ENCODE results near the gene GLT1D1. TPM values are rescaled to one million over a fixed set of nuclear protein-coding genes. Genes with fewer than 3 reads are reported as not detected.

GLT1D1 gene
- total RNA-seq, 1 donor from 2014 or later, result 5.3 TPM

DNA sequence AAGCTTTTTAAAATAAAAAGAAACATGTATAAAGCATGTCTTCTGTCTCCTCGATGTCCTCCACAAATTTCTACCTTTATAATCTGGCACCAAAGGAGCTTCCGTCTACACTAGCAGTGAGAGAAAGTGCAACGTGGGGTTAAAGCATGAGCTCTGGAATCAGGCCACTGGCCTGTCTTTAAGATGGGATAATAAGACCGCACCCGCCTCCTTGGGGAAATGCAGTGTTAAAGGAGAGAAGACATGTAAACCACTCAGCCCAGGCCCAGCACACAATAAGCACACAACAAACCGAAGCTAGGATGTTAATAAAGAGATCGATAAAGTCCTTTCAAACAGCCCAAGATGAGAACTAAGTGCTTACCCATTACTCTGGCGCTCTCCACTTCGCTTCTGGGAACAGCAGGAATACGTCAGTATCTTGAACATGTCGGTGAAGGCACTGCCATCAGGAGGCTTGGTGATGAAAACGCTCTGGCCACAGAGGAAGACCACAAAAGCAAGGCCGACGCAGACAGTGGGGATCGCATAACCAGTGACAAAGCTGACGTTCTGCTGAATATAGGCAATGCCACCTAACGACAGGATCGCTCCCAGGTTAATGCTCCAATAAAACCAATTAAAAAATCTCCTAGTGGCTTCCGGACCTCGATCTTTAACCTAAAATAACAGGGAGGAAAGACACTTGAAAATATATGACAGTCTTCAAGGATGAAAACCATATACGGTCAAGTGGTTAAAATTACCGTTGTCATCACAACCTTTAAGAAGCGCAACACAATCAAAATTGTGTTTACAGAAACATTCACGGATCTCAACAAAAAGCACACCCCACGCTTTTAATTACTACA is 38.6 kb upstream of the GLT1D1 start:
- Histone ChIP-seq H3K27ac (no peak overlapping the region), H3K27me3 (ENCODE audit: low read depth) (no peaks in the 10 kb centered on the region), H3K4me3 (no peak overlapping the region), H3K9me3 (no peaks in the 10 kb centered on the region), H3K4me1 (peaks cover 43% of the 10 kb centered on the region), H3K36me3 (peaks cover 26% of the 10 kb centered on the region)
- DNase-seq, result no peak
- TF ChIP-seq, protein P1, sequence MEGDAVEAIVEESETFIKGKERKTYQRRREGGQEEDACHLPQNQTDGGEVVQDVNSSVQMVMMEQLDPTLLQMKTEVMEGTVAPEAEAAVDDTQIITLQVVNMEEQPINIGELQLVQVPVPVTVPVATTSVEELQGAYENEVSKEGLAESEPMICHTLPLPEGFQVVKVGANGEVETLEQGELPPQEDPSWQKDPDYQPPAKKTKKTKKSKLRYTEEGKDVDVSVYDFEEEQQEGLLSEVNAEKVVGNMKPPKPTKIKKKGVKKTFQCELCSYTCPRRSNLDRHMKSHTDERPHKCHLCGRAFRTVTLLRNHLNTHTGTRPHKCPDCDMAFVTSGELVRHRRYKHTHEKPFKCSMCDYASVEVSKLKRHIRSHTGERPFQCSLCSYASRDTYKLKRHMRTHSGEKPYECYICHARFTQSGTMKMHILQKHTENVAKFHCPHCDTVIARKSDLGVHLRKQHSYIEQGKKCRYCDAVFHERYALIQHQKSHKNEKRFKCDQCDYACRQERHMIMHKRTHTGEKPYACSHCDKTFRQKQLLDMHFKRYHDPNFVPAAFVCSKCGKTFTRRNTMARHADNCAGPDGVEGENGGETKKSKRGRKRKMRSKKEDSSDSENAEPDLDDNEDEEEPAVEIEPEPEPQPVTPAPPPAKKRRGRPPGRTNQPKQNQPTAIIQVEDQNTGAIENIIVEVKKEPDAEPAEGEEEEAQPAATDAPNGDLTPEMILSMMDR (IDR thresholded peaks at IDR 0.05), result no peak
- no peak for ATAC-seq
- intact Hi-C loops (cut with DNase I), result no loop called here

DNA sequence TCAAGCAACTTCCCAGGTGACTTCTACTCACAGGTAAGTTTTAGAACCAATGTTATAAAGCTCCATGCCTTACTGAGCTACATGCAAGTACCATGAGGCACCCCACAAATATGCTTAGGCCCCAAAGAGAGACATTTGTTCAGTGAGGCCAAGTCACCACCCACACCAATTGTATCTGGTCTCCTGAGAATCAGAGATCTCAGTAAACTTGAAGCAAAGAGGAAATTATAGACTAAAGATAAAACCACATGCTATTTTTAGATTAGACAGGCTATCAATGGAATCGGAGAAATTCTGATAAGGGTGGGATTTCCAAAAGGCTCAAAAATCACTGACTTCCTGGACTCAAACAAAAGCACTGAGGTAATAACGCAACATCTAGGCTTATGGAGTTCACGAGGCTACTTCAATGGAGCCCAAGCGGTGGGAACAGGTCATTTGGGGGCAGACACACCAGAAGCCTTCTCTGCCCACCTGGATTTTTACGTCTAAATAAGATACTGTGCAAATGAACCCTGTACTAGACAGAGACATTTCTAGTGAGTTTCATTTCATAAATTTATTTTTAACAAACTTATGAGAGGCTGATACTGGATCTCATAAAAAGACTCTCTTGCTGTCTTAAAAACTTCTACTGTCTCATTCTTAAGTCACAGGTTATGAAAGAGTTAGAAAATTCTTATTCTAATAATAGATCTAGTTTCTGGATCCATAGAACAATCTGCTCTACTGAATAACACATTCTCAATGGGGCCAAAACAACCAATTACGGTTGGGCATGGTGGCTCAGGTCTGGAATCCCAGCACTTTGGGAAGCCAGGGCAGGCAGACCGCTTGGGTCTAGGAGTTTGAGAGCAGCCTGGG is 37.3 kb upstream of the GLT1D1 start:
- no peak overlapping the region for H3K27ac ChIP-seq
- intact Hi-C loops (cut with DNase I), result no loop called here
- ATAC-seq (no peak), DNase-seq (no peak)
- H3K9me3 ChIP-seq, result no peaks in the 10 kb centered on the region
- H3K36me3 ChIP-seq, result peaks cover 22% of the 10 kb centered on the region
- TF ChIP-seq, protein P1 (IDR thresholded peaks at IDR 0.05), result no peak
- no peak overlapping the region for H3K4me3 ChIP-seq
- H3K4me1 ChIP-seq, result peaks cover 39% of the 10 kb centered on the region
- H3K27me3 ChIP-seq (ENCODE audit: low read depth), result no peaks in the 10 kb centered on the region

DNA sequence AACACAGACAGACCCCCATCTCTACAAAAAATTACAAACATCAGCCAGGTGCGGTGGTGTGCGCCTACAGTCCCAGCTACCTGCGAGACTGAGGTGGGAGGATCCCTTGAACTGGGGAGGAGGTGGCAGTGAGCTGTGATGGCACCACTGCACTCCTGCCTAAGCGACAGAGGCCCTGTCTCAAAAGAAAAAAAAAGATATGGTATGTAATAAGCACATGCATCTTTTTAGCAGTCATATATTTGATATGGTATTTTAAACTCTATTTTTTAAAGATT is 36.7 kb upstream of the GLT1D1 start:
- no peak overlapping the region for H3K4me3 ChIP-seq
- H3K27ac ChIP-seq, result no peak overlapping the region
- H3K36me3 ChIP-seq, result peaks cover 22% of the 10 kb centered on the region
- no peaks in the 10 kb centered on the region for H3K27me3 ChIP-seq (ENCODE audit: low read depth)
- intact Hi-C loops (cut with DNase I), result no loop called here
- DNase-seq (no peak), ATAC-seq (no peak)
- TF ChIP-seq, protein P1 (IDR thresholded peaks at IDR 0.05), result no peak
- no peaks in the 10 kb centered on the region for H3K9me3 ChIP-seq
- peaks cover 41% of the 10 kb centered on the region for H3K4me1 ChIP-seq

DNA sequence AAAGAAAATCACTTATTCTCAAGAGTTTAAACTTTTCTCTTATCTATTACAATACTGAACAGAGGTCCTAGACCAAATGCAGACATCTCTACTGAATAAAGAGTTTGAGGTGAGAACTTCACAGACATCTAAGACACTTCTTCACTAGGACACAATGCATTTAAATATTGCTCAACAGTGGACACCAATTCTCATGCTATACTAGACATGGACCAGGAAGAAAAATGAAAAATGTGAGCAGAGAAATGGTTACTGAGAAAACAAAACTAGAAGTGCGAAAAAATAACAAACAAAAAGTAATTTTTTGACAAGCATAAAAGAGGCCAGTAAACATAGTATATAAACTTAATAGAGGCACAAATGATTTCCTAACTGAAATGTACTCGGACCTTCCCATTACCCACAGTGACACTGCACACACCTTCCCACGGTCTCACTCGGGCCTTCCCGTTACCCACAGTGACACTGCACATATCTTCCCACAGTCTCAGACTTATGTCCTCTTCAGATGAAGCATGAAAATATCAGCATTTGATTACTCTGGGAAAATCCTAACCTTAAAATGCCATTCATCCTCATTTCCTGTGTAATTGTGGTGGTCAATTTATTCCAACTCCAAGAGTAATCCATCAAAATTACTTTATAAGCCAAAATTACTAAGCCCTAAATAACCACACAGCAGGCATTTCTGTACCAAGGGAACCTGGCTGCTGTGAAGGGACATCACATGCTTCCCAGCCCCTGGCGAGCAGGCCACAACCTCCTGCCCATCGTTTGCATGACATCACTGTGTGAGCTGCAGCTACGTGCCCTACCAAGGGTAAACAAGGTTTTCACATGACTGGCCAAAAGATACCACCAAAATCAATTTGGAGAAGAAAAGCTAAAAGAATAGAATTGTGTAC is 35.9 kb upstream of the GLT1D1 start:
- intact Hi-C loops (cut with DNase I), result no loop called here

More for the DNA sequence above, 35.9 kb upstream of the GLT1D1 start:
- Histone ChIP-seq H3K27me3 (ENCODE audit: low read depth) (no peaks in the 10 kb centered on the region), H3K27ac (peak overlapping the region; percentile 32), H3K9me3 (no peaks in the 10 kb centered on the region), H3K36me3 (peaks cover 21% of the 10 kb centered on the region), H3K4me1 (peaks cover 49% of the 10 kb centered on the region), H3K4me3 (no peak overlapping the region)
- DNase-seq (peak; percentile 63), ATAC-seq (peak; percentile 58 to 60)
- TF ChIP-seq, protein P1 (IDR thresholded peaks at IDR 0.05), result no peak

Data from lower lobe of right lung (tissue), 2 donors.